Brain microvascular endothelial cell (primary cell): ENCODE results near the gene CIBAR2.
A peak's percentile ranks its signal among the peaks of the same experiment; 100 is the strongest.

Experiments used
- DNase-seq: peaks from one replicate; pipeline ENCODE4 v3.0.0-alpha.2; 2020
- H3K27ac ChIP-seq: fragments of 250-450 bp; sonication (Bioruptor Pico); 2 replicates; pipeline ENCODE4 v1.5.1; 2020; ENCODE audit warnings: mild to moderate bottlenecking, moderate library complexity
- H3K27me3 ChIP-seq: fragments of 250-450 bp; sonication (Bioruptor Pico); replicated peaks from 2 replicates; pipeline ENCODE4 v1.5.1; 2020; ENCODE audit warnings: mild to moderate bottlenecking
- H3K36me3 ChIP-seq: fragments of 250-450 bp; sonication (Bioruptor Pico); replicated peaks from 2 replicates; pipeline ENCODE4 v1.5.1; 2020; ENCODE audit warnings: mild to moderate bottlenecking
- H3K4me3 ChIP-seq: 2 replicates; pipeline ENCODE4 v1.5.1; 2011; ENCODE audit warnings: low read depth, mild to moderate bottlenecking, control low read depth, low read length, moderate library complexity
- CTCF ChIP-seq: IDR thresholded peaks from 2 replicates; pipeline ENCODE4 v1.5.1; 2011; ENCODE audit warnings: low read depth, mild to moderate bottlenecking, moderate library complexity, low read length, control low read depth, inconsistent platforms; ENCODE audit errors: missing control alignments
- in situ Hi-C: cut with HindIII; loops from 2 replicates; pipeline ENCODE4 v1.10.0; 2017; ENCODE audit warnings: low sequenced_read_pairs, low pct_ligation_motif_present

Gene CIBAR2

GRCh38 chr16:85151603-85152413, 39.5 kb upstream of the CIBAR2 start:
- Histone ChIP-seq H3K4me3 (no peak overlapping the region), H3K27me3 (no peaks in the 10 kb centered on the region), H3K36me3 (no peaks in the 10 kb centered on the region), H3K27ac (no peak overlapping the region)
- TF ChIP-seq CTCF: no peak
- in situ Hi-C loops: no loop called here
- DNase-seq: peak; percentile 58

GRCh38 chr16:85151079-85151602, 38.9 kb upstream of the CIBAR2 start:
- DNase-seq: no peak
- Histone ChIP-seq H3K27me3 (no peaks in the 10 kb centered on the region), H3K36me3 (no peaks in the 10 kb centered on the region), H3K4me3 (no peak overlapping the region), H3K27ac (no peak overlapping the region)
- TF ChIP-seq CTCF: no peak
- in situ Hi-C loops: no loop called here

- no peak for TF ChIP-seq CTCF
- Histone ChIP-seq H3K27ac (no peak overlapping the region), H3K4me3 (no peak overlapping the region), H3K27me3 (no peaks in the 10 kb centered on the region), H3K36me3 (no peaks in the 10 kb centered on the region)
- DNase-seq: no peak
- in situ Hi-C loops: no loop called here
Measured at GRCh38 chr16:85150331-85150940, 38.2 kb upstream of the CIBAR2 start.

- no peak overlapping the region for H3K27ac ChIP-seq
- H3K27me3 ChIP-seq: no peaks in the 10 kb centered on the region
- in situ Hi-C loops: no loop called here
- H3K36me3 ChIP-seq: no peaks in the 10 kb centered on the region
- no peak for DNase-seq
- H3K4me3 ChIP-seq: no peak overlapping the region
- TF ChIP-seq CTCF: no peak
Measured at GRCh38 chr16:85149776-85150175, 37.5 kb upstream of the CIBAR2 start.

GRCh38 chr16:85148931-85149330, 36.7 kb upstream of the CIBAR2 start:
- Histone ChIP-seq H3K4me3 (no peak overlapping the region), H3K36me3 (no peaks in the 10 kb centered on the region), H3K27me3 (no peaks in the 10 kb centered on the region), H3K27ac (no peak overlapping the region)
- in situ Hi-C loops: no loop called here
- no peak for TF ChIP-seq CTCF
- DNase-seq: no peak
